GM19351 (cell line): ENCODE results near the gene MYH14.

Experiments
- ATAC-seq: cut with Tn5 transposase; IDR thresholded peaks from one replicate; pipeline ENCODE4 v1.9.1; 2021; ENCODE audit warnings: mild to moderate bottlenecking, moderate library complexity; ENCODE audit not compliant: unreplicated experiment

MYH14 gene

GRCh38 chr19:50287331-50287730, 83.9 kb downstream of the MYH14 start:
- no peak for ATAC-seq

- no peak for ATAC-seq
Measured at GRCh38 chr19:50288954-50289353, 85.5 kb downstream of the MYH14 start.

GRCh38 chr19:50290011-50290410, 86.6 kb downstream of the MYH14 start:
- no peak for ATAC-seq

GRCh38 chr19:50290775-50291174, 87.4 kb downstream of the MYH14 start:
- ATAC-seq, result no peak

GRCh38 chr19:50292216-50292827, 88.9 kb downstream of the MYH14 start:
- ATAC-seq, result no peak

- ATAC-seq, result no peak
Measured at GRCh38 chr19:50293263-50294004, 90.0 kb downstream of the MYH14 start.

GRCh38 chr19:50300051-50300450, 96.6 kb downstream of the MYH14 start:
- ATAC-seq, result no peak

- no peak for ATAC-seq
Measured at GRCh38 chr19:50300814-50301606, 97.6 kb downstream of the MYH14 start.

GRCh38 chr19:50301607-50301971, 98.2 kb downstream of the MYH14 start:
- ATAC-seq, result no peak

GRCh38 chr19:50303558-50303957, 100.1 kb downstream of the MYH14 start:
- ATAC-seq, result no peak

- no peak for ATAC-seq
Measured at GRCh38 chr19:50308991-50309390, 105.6 kb downstream of the MYH14 start.

GRCh38 chr19:50309396-50310125, 106.1 kb downstream of the MYH14 start:
- ATAC-seq, result no peak

- ATAC-seq, result no peak
Measured at GRCh38 chr19:50310759-50311465, 107.5 kb downstream of the MYH14 start.

- ATAC-seq, result no peak
Measured at GRCh38 chr19:50311723-50312635, 108.6 kb downstream of the MYH14 start.

- ATAC-seq, result no peak
Measured at GRCh38 chr19:50312967-50313811, 109.8 kb downstream of the MYH14 start.

- no peak for ATAC-seq
Measured at GRCh38 chr19:50313812-50314536, 110.6 kb downstream of the MYH14 start.

- no peak for ATAC-seq
Measured at GRCh38 chr19:50314724-50315708, 111.6 kb downstream of the MYH14 start.
